Immature natural killer cell (primary cell): ENCODE measurements around the gene KIF26B. TPM values are rescaled to one million over a fixed set of nuclear protein-coding genes. Genes with fewer than 3 reads are reported as not detected.

Experiments used
- DNase-seq, 3 donors: peaks; one replicate each; pipeline ENCODE4 v3.0.0; 2022; ENCODE audit warnings: mixed read lengths in 1 of 3
- H3K27ac Mint-ChIP-seq, 6 donors: one replicate each; pipeline ENCODE4 v1.8.0; 2020; ENCODE audit warnings: mixed read lengths in 6 of 6, mild to moderate bottlenecking in 5 of 6, inconsistent platforms in 4 of 6, moderate library complexity in 3 of 6
- H3K27me3 Mint-ChIP-seq, 3 donors: one replicate each; pipeline ENCODE4 v1.8.0; 2020 to 2021; ENCODE audit warnings: low read depth in 3 of 3, mild to moderate bottlenecking in 3 of 3, mixed read lengths in 3 of 3, moderate library complexity in 3 of 3, inconsistent platforms in 1 of 3
- H3K36me3 Mint-ChIP-seq, 3 donors: one replicate each; pipeline ENCODE4 v1.8.0; 2020; ENCODE audit warnings: mixed read lengths in 3 of 3, inconsistent platforms in 2 of 3, mild to moderate bottlenecking in 2 of 3
- H3K4me1 Mint-ChIP-seq, 2 donors: one replicate each; pipeline ENCODE4 v1.8.0; 2020; ENCODE audit warnings: inconsistent platforms in 2 of 2, mild to moderate bottlenecking in 2 of 2, mixed read lengths in 2 of 2, moderate library complexity in 1 of 2
- H3K4me3 Mint-ChIP-seq, 5 donors: one replicate each; pipeline ENCODE4 v1.8.0; 2020; ENCODE audit warnings: mild to moderate bottlenecking in 5 of 5, mixed read lengths in 5 of 5, inconsistent platforms in 3 of 5, moderate library complexity in 3 of 5
- H3K9me3 Mint-ChIP-seq, 6 donors: one replicate each; pipeline ENCODE4 v1.8.0; 2020; ENCODE audit warnings: mild to moderate bottlenecking in 6 of 6, mixed read lengths in 6 of 6, inconsistent platforms in 4 of 6, moderate library complexity in 3 of 6
- polyA plus RNA-seq, 3 donors: library from polyadenylated mRNA; unstranded; fragments of 300-500 nt; fragmentation: Illumina TruSeq; gene quantifications; one replicate each; pipeline ENCODE4 v1.2.3, GENCODE V29; 2021

Gene KIF26B
- polyA plus RNA-seq, 3 donors from 2014 or later: 0.07 to 0.39 TPM; not detected in 1

- Mint-ChIP-seq H3K27ac (no peak overlapping the region), H3K27me3 (peaks cover 0 to 2% (median 0%) of the 10 kb centered on the region in 3 donors), H3K4me1 (no peaks in the 10 kb centered on the region), H3K4me3 (no peak overlapping the region), H3K36me3 (no peaks in the 10 kb centered on the region), H3K9me3 (no peaks in the 10 kb centered on the region)
- DNase-seq: no peak
Measured at GRCh38 chr1:245469006-245469405, 314.2 kb downstream of the KIF26B start.

DNA sequence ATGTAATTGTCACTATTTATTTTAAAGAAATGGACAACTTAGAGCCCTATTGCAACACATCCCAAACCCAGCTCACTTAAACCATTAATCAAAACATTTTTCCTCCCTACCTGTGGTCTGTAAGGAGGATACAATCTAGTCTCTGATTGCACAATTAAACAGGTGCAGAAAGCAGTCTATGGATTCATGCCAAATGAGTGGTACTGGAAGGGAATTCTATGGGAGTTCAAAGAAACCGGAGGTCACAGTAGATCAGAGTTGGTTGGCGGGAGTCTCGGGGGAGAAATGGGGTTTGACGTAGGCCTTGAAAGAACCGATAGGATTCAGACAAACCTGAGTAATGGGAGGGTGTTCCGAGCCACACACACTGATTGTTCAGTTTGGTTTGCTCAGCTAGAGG lies 314.9 kb downstream of the KIF26B start:
- Mint-ChIP-seq H3K36me3 (peaks cover 0 to 2% (median 0%) of the 10 kb centered on the region in 3 donors), H3K4me1 (no peaks in the 10 kb centered on the region), H3K27ac (no peak overlapping the region), H3K27me3 (peaks cover 0 to 2% (median 0%) of the 10 kb centered on the region in 3 donors), H3K9me3 (no peaks in the 10 kb centered on the region), H3K4me3 (no peak overlapping the region)
- DNase-seq: no peak

- no peak overlapping the region for H3K27ac Mint-ChIP-seq
- DNase-seq: no peak
- H3K4me3 Mint-ChIP-seq: no peak overlapping the region
- H3K36me3 Mint-ChIP-seq: peaks cover 0 to 3% (median 0%) of the 10 kb centered on the region in 3 donors
- H3K27me3 Mint-ChIP-seq: peaks cover 0 to 3% (median 0%) of the 10 kb centered on the region in 3 donors
- H3K4me1 Mint-ChIP-seq: no peaks in the 10 kb centered on the region
- no peaks in the 10 kb centered on the region for H3K9me3 Mint-ChIP-seq
Measured at GRCh38 chr1:245475126-245475525, 320.3 kb downstream of the KIF26B start.

- Mint-ChIP-seq H3K27me3 (peaks cover 0 to 3% (median 0%) of the 10 kb centered on the region in 3 donors), H3K36me3 (peaks cover 0 to 3% (median 0%) of the 10 kb centered on the region in 3 donors), H3K4me3 (no peak overlapping the region), H3K4me1 (no peaks in the 10 kb centered on the region), H3K9me3 (no peaks in the 10 kb centered on the region), H3K27ac (no peak overlapping the region)
- no peak for DNase-seq
Measured at GRCh38 chr1:245475961-245476516, 321.3 kb downstream of the KIF26B start.

DNA sequence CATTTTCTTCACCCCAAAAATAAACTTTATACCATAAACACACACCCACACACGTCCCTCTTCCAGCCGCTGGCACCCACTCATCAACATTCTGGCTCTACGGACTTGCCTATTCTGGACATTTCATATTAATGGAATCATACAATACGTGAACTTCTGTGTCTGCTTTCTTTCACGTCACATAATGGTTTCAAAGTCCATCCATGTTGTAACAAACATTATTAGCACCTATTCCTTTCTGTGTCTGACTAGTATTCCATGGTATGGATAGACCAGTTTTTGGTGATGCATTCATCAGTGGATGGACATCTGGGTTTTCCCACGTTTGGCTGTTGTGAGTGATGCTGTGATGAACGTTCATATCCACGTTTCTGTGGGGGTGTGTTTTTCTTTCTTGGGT lies 323.2 kb downstream of the KIF26B start:
- H3K27ac Mint-ChIP-seq: no peak overlapping the region
- H3K27me3 Mint-ChIP-seq: peaks cover 0 to 3% (median 0%) of the 10 kb centered on the region in 3 donors
- no peaks in the 10 kb centered on the region for H3K4me1 Mint-ChIP-seq
- DNase-seq: no peak
- peaks cover 0 to 3% (median 0%) of the 10 kb centered on the region in 3 donors for H3K36me3 Mint-ChIP-seq
- H3K4me3 Mint-ChIP-seq: no peak overlapping the region
- H3K9me3 Mint-ChIP-seq: no peaks in the 10 kb centered on the region

GRCh38 chr1:245480393-245481120 lies 325.8 kb downstream of the KIF26B start:
- H3K27me3 Mint-ChIP-seq: peaks cover 0 to 3% (median 1%) of the 10 kb centered on the region in 3 donors
- no peaks in the 10 kb centered on the region for H3K36me3 Mint-ChIP-seq
- H3K4me1 Mint-ChIP-seq: no peaks in the 10 kb centered on the region
- no peak overlapping the region for H3K4me3 Mint-ChIP-seq
- DNase-seq: no peak
- no peak overlapping the region for H3K27ac Mint-ChIP-seq
- no peaks in the 10 kb centered on the region for H3K9me3 Mint-ChIP-seq

DNA sequence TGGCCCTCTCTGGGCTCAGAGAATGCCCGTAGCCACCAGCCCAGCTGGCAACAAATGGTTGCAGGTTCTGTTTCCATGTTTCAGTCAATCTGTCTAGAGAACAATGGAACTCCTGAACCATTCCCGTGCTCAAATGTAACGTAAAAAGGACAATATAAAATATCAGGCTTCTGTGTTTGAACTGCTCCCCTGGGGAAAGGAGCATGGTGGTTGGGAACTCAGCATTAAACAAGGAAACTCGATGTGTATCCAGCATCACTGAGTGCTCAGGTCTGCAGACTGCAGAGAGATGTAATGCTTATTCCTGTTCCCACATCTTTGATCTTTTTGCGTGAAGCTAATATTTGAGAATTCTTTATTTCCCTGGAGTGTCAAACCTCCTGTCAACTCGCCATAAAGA lies 326.5 kb downstream of the KIF26B start:
- no peak for DNase-seq
- Mint-ChIP-seq H3K27me3 (peaks cover 0 to 3% (median 1%) of the 10 kb centered on the region in 3 donors), H3K4me3 (no peak overlapping the region)

DNA sequence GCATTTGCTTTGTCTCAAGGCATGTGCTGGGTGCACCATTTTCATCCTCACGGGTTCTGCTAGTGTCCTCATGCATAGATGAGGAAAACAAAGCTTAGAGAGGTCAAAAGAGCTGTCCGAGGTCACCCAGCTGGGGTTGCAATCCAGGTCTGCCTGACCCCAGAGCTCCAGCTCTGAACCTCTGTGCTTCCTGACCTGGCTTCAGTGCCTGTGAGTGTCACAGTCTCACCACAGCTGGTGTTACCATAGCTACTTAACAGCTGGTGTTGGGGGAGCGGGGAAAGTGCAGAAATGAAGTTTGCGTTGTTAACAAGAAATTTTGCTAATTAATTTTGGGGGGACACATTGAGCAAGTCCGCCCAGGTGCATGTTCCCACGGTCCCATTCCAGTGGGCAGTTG lies 328.5 kb downstream of the KIF26B start:
- Mint-ChIP-seq H3K4me1 (peaks cover 0 to 2% of the 10 kb centered on the region in 2 donors), H3K4me3 (no peak overlapping the region)

More for the DNA sequence above, 326.5 kb downstream of the KIF26B start:
- no peaks in the 10 kb centered on the region for H3K9me3 Mint-ChIP-seq
- no peaks in the 10 kb centered on the region for H3K36me3 Mint-ChIP-seq
- no peak overlapping the region for H3K27ac Mint-ChIP-seq
- no peaks in the 10 kb centered on the region for H3K4me1 Mint-ChIP-seq

GRCh38 chr1:245484176-245484575 lies 329.4 kb downstream of the KIF26B start:
- DNase-seq: no peak
- H3K9me3 Mint-ChIP-seq: no peaks in the 10 kb centered on the region
- H3K4me1 Mint-ChIP-seq: peaks cover 0 to 2% of the 10 kb centered on the region in 2 donors
- H3K27me3 Mint-ChIP-seq: peaks cover 1 to 2% (median 2%) of the 10 kb centered on the region in 3 donors
- H3K4me3 Mint-ChIP-seq: no peak overlapping the region
- no peaks in the 10 kb centered on the region for H3K36me3 Mint-ChIP-seq
- H3K27ac Mint-ChIP-seq: no peak overlapping the region

More for the DNA sequence above, 328.5 kb downstream of the KIF26B start:
- DNase-seq: no peak
- Mint-ChIP-seq H3K9me3 (no peaks in the 10 kb centered on the region), H3K27ac (no peak overlapping the region), H3K36me3 (no peaks in the 10 kb centered on the region), H3K27me3 (peaks cover 1 to 2% (median 2%) of the 10 kb centered on the region in 3 donors)

DNA sequence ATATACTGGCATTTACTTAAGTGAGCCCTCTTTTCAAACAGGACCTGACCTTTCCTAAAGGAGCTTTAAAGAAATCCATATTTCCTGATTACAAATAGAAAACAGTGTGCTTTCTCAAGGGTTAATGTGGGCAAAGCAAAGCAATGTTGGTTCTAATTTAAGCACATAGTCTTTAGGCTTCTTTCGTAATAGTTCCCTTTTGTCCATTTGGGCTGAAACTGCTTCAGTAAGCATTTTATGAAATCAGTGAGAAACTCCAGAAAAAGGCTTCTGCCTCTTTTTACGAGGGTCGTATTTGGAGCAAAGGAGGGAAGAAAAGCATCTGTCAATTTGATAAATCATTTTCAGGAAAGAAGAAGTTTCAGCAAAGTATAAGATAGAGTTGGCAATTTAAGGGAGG lies 331.2 kb downstream of the KIF26B start:
- no peak overlapping the region for H3K27ac Mint-ChIP-seq
- H3K4me1 Mint-ChIP-seq: peaks cover 0 to 2% of the 10 kb centered on the region in 2 donors
- H3K4me3 Mint-ChIP-seq: no peak overlapping the region
- H3K9me3 Mint-ChIP-seq: no peaks in the 10 kb centered on the region
- no peak for DNase-seq
- H3K36me3 Mint-ChIP-seq: peaks cover 0 to 3% (median 0%) of the 10 kb centered on the region in 3 donors
- peaks cover 0 to 4% (median 1%) of the 10 kb centered on the region in 3 donors for H3K27me3 Mint-ChIP-seq

DNA sequence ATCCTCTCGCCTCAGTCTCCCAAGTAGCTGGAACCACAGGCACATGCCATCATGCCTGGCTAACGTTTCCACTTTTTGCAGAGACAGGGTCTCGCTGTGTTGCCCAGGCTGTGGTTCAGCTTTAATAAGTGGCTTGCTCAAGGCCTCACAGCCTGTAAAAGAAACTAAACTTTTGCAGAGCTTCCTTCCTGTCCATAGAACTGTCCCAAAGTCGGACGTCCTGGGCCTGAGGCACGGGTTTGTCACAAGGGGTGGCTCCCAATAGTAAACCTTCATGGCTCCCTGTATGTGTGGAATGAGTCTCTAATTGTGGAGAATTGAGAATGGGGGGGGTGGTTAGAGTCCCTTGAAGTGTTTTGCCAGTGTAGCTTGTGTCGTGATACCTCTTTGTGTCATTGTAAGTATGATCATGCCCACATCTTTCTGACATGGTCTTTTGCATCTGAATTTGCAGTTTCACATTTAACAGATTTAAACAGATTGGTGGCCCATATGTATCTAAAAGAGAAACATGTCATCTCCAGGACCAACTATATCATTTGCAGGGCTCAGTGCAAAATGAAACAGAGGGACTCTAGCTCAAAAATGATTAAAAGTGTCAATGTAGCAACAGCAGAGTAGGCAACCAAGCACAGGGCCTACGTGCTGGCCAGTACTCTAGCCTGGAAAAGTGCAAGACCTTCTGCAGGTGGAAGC lies 332.1 kb downstream of the KIF26B start:
- Mint-ChIP-seq H3K27ac (no peak overlapping the region), H3K27me3 (peaks cover 0 to 4% (median 1%) of the 10 kb centered on the region in 3 donors), H3K36me3 (peaks cover 0 to 3% (median 0%) of the 10 kb centered on the region in 3 donors), H3K4me1 (peaks cover 0 to 2% of the 10 kb centered on the region in 2 donors), H3K9me3 (no peaks in the 10 kb centered on the region), H3K4me3 (no peak overlapping the region)
- no peak for DNase-seq

- H3K27me3 Mint-ChIP-seq: peaks cover 1 to 4% (median 2%) of the 10 kb centered on the region in 3 donors
- no peaks in the 10 kb centered on the region for H3K9me3 Mint-ChIP-seq
- H3K4me3 Mint-ChIP-seq: no peak overlapping the region
- H3K36me3 Mint-ChIP-seq: peaks cover 0 to 6% (median 0%) of the 10 kb centered on the region in 3 donors
- no peak for DNase-seq
- H3K4me1 Mint-ChIP-seq: peaks cover 0 to 2% of the 10 kb centered on the region in 2 donors
- H3K27ac Mint-ChIP-seq: no peak overlapping the region
Measured at GRCh38 chr1:245488346-245489129, 333.8 kb downstream of the KIF26B start.

GRCh38 chr1:245489838-245490237 lies 335.1 kb downstream of the KIF26B start:
- peaks cover 0 to 7% (median 0%) of the 10 kb centered on the region in 3 donors for H3K36me3 Mint-ChIP-seq
- H3K27ac Mint-ChIP-seq: no peak overlapping the region
- H3K9me3 Mint-ChIP-seq: no peaks in the 10 kb centered on the region
- H3K4me3 Mint-ChIP-seq: no peak overlapping the region
- peaks cover 1 to 4% (median 2%) of the 10 kb centered on the region in 3 donors for H3K27me3 Mint-ChIP-seq
- no peak for DNase-seq
- peaks cover 0 to 2% of the 10 kb centered on the region in 2 donors for H3K4me1 Mint-ChIP-seq
